Measurements from ENCODE around the gene CTPS1.

Gene CTPS1

DNA sequence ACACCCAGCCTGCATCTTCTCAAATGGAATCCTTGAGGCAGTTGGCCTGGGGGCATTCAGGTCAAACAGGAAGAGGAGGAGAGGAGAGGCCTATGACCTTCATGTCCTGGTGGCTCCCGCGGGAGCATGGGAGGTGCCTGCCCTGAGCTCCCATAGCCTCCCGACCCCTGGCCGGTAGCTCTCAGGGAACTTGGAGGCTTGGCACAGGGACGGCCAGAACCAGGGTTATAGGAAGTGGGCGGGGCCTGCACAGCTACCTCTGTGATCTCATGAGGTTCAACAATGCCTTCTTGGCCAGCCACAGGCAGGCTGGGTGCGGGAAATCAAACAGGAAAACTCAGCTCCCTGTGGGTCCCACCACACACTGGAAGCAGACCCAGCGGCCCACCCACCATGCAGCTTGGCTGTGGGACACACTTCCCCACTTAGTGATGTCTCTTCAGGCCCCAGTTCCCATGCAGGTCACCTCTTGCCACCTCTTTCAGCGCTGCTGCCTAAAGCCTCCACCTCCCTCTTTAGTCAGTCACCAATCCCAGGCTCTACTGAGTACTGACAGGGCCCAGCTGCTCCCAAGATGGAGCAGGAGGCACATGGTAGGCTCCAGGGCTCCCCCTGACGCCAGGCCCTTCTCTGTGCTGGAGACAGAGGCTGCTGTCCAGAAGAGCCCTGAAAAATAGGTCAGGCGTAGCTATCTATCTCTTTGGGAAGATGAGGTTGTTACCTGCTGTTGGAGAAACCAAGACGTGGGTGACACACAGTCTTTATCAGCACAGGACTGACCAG is 42.2 kb downstream of the CTPS1 start, which contains the start of gene SLFNL1:
Gene SLFNL1 (minus strand): TSS at position 200 of the 783 bp plus-strand sequence. CDS start 1,065 bp downstream, outside the sequence.
- no peak for DNase-seq (ENCODE audit: low read depth in 2 of 3, low spot score in 1 of 3)

DNA sequence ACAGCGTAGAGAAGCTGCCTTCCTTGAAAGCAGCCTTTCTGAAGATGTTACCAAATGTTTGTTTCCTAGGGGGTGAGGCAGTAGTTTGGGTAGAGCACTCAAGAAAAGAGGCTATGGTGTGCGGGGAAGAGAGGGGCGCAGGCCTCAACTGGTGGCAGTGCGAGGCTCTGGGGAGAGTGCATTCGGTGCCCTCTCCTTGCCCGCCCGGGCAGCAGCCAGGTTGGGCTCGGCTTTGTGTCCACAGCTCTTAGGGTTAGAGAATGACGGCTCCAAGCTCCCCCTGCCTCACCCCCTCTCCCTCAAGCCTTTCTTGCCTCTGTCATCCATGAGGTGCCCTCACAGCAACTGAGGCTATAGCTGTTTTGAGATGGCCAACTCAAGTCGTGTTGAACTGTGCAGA is 42.9 kb downstream of the CTPS1 start:
- DNase-seq (ENCODE audit: low read depth in 2 of 3, low spot score in 1 of 3) = no peak

DNA sequence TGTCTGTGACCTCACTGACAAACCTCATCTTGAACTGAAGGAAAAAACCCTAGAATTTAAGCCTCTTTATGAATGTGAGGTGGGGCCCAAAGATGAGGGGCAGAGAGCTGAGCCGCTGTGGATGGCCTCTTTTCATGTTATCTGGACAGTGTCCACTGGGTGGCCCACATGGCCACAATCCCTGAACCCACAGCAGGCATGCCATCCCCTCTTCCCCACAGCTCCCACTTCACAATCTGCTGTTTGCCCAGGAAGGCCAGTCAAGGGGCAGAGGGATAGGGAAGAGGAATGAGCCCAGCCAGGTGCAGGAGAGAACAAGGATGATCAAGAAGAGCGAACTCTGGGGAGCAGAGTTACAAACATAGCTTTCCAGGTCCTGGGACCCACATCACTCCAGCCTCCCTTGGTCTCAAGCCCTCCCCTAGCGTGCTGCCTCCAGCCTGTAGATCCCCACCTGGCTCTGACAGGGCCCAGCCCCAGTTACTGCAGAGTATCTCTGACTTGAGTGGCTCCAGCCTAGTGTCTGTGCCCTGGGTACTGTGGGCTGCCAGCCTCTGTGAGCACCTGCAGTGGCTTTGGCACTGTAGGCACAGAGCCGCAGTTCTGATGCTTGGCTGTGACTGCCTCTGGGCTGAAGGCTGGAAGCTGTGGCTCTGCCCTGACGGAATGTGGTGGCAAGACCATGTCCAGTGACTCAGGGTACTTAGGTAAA is 43.9 kb downstream of the CTPS1 start:
- no peak for DNase-seq (ENCODE audit: low read depth in 2 of 3, low spot score in 1 of 3)

DNA sequence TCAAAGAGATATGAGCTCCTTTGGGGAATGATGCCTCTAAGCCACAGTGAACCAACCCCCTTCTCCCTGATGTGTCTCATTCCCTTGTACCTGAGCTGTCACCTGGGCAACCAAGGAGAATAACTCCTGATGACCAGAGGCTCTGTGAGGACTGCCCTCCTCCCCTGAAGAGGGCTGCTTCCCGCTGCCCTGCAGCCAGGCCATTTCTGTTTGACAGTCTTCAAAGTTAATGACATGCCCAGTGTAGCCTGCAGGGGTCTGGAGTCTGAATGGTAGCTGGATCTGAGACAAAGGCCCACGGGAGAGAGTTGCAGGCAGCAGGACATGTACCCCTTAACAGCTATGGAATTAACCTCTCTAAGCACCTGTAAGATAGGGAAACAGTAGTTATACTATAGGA is 45.5 kb downstream of the CTPS1 start:
- DNase-seq (ENCODE audit: low read depth in 2 of 3, low spot score in 1 of 3) = no peak

DNA sequence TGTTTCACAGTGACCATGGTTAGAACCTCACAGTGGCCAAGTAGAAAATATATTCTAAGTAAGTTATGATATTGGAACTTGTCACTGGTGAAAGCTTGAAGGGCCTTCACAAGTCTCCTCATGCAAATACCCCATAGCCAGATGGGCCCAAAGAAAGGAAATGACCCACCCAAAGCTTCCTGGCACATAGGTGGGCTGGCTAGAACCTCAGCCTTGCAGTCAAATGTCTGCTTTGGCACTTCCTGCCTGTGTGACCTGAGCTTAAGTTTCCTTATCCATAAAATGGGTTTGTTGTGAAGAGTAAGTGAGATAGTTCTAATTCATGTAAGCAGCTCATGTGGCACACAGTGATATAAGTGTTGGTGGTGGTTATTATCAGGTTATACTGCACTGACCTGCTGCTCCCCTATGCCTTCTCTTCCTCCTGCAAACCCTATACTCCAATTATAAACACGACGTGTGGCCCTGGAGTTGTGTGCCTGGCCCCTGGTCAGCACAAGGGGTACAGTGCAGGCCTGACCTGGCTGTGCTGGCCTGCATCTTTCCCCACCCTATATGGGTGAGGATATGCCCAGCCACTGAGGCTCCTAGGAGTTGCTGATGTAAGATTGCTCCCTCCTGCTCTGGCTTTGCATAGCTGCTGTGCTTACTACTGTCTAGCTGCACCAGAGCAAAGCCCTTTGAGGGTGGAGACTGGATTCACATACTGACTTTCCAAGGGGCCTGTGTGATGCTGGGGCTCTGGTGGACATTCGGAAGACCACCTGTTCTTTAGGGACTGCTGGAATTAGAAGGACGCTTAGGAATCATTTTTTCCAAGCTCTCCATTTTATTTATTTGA is 46.7 kb downstream of the CTPS1 start:
- DNase-seq (ENCODE audit: low read depth in 2 of 3, low spot score in 1 of 3) = no peak

DNA sequence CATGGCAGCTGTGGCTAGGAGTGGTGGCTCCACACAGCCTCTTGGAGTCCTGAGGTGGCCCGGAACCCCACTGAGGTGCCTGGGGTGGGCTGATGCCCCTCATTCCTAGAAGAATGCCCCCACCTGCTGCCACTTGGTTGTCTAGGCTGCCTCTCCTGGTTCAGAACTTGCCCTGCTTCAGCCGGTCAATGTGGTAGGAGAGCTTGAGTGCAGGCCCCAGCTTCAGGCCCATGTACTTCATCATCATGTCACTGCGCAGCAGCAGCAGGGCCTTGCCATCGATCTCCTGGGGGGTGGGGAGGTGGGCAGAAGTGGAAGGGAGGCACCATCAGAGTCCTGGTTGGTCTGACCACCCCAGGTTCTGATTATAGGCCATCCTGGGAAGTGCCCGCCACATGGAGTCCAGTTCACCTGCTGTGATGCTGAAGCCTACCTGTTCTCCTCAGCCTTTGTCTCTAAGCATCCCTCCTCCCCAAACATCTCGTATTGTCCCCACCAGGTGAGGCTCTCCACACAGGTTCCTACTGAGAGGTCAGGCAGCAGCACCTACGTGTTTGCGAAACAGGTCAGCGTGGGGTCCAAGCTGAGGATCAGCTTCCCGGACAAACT is 48.6 kb downstream of the CTPS1 start:
- no peak for DNase-seq (ENCODE audit: low read depth in 2 of 3, low spot score in 1 of 3)

DNA sequence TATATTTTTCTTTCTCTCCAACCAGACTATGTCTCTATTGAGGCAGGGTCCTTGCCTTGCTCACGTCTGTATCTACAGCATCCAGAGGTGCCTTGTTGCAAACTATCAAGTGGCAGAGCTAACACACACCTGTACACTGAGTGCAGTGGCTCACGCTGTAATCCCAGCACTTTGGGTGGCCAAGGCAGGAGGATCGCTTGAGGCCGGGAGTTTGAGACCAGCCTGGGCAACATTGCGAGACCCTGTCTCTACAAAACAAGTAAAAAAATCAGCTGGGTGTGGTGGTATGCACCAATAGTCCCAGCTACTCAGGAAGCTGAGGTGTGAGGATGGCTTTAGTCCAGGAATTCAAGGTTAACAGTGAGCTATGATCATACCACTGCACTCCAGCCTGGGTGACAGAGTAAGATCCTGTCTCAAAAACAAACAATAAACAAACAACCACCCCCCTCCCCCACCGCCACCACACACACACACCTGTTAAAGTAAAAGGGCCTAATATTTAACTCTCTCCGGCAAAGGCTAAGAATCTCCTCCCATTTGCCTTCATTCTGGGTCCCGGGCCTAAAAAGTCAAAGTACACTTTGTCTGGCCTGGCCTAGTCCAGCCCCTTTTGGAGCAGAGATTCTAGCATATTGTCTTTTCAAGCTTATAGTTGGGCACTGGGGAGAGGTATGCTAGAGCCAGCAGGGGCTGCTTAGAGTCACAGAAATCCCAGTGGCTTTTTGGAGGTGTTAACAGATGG is 51.5 kb downstream of the CTPS1 start:
- no peak for DNase-seq (ENCODE audit: low read depth in 2 of 3, low spot score in 1 of 3)

DNA sequence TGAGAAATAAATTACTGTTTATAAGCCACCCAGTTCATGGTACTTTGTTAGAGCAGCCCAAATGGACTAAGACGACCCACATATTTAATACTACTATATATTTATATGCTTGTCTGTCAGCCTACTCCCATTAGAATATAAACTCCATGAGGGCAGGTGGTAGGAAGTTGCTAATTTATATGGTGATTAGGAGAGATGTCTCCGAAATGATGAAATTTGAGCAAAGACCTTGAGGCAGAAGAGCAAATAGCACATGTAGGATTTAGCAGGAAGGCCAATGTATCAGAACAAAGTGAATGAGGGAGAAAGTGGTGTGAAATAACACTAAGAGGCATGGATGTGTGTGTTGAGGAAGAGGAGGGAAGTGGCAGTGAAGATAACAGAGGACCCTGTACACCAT is 52.7 kb downstream of the CTPS1 start:
- no peak for DNase-seq (ENCODE audit: low read depth in 2 of 3, low spot score in 1 of 3)

DNA sequence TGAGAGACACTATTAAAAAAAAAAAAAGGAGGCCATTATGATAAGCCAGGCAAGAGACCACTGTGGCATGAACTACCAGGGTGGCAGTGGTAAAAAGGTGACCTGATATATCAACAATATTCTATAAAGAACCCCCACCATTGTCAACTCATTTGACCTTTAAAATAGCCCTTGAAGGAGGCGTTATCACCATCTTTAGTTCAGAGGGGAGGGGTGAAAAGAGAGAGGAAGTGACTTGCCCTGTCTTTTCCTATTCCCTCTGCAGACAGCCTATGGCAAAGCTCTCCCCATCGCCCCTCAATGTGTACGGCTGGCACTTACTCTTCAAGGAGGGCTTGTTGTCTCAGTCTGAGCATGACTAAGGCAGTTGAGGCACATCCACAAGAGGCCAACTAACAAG is 53.8 kb downstream of the CTPS1 start:
- no peak for DNase-seq (ENCODE audit: low read depth in 2 of 3, low spot score in 1 of 3)

DNA sequence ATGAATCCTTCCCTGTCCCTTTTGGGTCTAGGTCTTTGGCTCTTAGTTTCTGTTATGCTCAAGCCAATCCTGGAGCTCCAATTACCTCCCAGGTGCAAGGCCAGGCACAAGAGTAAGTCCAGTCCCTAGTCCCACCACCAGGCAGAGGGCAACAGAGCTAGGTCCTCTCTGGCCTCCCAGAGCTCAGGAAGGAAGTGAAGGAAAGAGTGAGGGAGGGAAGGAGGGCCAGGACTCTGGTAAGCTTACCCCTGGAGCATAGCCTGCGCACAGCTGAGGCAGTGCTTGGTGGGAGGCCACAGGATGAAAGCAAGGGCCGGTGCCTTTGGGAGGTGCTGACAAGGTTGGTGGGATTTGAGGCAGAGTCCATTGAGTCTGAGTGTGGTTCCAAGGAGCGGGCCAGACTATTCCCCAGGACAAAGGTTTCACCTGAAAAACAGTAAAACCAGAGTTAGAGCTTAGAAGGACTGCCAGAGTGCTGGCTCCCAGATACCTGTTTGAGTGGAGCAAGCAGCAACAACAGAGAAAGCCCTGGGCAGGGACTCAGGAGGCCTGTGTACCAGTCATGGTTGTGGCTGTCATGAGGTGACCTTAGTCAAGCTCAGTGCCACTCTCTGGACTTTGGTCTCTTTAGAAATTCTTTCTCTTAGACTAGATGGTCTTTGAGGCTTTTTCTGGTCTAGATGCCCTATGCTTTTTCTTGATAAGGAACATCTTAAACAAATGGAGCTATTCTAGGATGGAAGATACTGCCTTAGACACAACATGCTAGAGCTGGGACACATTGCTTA is 57.8 kb downstream of the CTPS1 start:
- no peak for DNase-seq (ENCODE audit: low read depth in 2 of 3, low spot score in 1 of 3)

DNA sequence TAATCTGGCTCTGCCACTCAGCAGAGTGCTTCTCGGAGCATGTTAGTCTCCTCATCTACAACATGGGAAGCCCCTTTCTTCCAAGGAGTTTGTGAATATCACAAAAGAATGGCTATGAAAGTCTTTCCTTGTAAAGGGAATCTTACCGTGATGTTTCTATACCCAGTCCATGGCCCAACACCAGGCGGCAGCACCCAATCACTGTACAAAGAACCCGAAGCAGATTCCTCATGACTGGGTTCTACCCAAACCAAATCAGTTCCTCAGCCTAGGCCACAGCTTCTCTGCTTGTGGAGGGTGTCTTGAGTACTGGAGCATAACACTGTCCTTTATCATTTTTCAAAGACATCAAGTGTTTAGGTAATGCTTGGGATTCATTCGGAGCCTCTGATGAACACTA is 58.6 kb downstream of the CTPS1 start:
- DNase-seq (ENCODE audit: low read depth in 2 of 3, low spot score in 1 of 3) = no peak

DNA sequence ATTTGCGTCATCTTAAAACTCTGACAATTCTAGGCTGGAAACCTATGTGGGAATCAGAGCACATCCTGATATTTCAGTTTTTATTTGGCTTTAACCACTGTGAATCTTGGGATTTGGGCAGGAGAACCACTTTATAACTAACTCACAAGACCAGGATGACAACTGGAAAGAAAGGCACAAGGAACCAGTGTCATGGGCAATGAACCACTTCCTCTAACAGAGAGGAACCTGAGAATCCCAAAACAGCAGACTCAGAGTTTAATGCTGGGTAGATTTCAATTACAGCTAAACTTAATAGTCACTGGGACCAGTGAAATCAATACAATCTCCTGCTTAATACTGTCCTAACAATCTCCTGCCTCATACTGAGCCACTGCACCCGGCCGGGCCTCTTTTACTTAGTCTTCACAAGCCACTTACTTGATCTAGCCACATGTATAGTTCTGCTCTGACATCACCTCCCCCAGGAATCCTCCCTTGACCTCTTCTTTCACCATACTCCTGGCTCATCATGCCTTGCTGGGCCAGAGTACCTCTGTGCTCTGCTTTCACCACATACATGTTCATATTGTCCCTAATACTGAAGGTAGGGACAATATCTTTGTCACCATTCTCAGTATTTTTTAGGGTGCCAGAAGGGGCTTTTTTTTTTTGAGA is 62.2 kb downstream of the CTPS1 start:
- no peak for DNase-seq (ENCODE audit: low read depth in 2 of 3, low spot score in 1 of 3)

DNA sequence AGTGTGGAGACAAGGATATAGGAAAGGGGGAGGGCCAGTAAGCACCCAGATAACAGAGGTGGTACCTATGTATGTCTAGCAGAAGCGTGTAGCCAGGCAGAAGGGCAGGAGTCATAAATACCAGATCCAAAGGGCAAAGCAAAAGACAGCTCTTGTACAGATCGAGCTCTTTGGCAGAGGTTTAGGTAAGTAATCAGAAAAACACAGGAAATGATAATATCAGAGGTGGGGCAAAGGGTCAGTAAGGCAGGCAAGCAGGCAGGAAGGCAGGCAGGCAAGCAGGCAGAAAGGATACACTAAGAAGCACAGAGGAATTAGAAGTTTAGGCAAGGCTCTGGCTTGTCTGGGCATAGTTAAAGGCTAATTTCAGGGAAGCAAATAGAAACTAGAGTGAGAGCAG is 64.7 kb downstream of the CTPS1 start:
- no peak for DNase-seq (ENCODE audit: low read depth in 2 of 3, low spot score in 1 of 3)

DNA sequence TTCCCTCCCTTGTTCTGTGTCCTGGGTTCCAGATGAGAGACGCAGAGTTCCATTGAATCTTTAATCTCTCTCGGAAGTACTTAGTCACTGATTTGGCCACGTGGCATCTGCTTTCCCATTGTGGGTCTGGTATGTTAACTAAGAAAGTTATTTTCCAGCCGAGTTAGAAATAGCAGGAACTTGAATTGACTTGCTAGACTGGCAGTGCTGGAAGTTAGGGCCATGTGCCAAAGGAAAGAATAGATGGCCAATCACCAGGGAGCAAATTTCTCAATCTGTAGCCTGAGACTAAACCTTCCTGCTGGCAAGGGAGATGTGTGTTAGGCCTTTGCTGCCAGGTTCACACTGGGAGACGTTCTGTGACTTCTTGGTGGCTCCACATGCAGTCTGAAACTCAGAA is 66.2 kb downstream of the CTPS1 start:
- DNase-seq (ENCODE audit: low read depth in 2 of 3, low spot score in 1 of 3) = no peak

DNA sequence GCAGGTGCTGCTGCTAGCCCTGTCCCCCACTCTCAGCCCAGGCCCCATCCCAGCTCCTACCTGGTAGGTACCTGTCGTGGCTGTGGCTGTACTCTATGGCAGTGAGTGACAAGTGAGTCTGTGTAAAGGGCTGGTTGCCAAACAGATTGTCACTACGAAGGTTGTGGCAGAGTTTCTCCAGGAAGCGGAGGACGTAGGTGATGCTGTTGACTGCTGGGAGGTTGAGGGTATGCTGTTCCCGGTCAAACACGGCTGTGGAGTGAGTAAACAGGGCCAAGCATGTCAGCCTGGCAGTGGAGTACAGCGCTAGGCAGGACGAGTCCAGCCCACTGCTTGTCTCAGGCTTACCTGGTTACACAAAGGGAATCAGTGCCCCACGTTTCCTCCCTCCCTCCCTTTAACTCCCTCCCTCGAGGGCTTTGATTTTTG is 66.9 kb downstream of the CTPS1 start:
- DNase-seq (ENCODE audit: low read depth in 2 of 3, low spot score in 1 of 3) = no peak

DNA sequence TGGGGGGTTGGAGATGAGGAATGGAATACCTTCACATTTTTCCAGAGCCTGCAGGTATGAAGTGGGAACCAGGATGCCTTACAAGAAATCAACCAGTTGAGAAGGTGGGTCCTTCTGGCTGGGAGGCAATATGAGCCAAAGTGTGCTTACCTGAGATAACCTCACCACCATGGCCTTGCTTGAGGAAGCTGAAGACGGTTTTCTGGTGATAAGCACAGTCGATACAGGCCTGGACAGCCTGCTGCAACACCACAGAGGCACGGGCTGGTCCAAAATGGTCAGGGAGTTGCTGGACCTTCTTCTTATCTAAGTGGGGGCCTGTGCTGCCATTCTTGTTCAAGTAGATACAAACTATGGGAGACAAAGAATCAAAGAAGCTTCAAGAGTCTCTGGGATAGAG is 69.0 kb downstream of the CTPS1 start:
- DNase-seq (ENCODE audit: low read depth in 2 of 3, low spot score in 1 of 3) = no peak

DNA sequence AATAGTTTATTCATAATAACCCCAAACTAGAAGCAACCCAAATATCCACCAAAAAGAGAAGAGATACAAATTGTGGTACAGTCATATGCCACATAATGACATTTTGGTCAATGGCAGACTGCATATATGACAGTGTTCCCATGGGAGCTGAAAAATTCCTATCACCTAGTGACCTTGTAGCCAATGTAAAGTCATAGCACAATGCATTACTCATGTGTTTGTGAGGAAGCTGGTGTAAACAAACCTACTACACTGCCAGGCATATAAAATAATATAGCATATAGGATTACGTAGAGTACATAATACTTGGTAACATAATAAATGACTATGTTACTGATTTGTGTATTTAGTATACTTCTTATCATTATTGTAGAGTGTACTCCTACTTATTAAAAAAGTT is 71.5 kb downstream of the CTPS1 start:
- DNase-seq (ENCODE audit: low read depth in 2 of 3, low spot score in 1 of 3) = no peak

DNA sequence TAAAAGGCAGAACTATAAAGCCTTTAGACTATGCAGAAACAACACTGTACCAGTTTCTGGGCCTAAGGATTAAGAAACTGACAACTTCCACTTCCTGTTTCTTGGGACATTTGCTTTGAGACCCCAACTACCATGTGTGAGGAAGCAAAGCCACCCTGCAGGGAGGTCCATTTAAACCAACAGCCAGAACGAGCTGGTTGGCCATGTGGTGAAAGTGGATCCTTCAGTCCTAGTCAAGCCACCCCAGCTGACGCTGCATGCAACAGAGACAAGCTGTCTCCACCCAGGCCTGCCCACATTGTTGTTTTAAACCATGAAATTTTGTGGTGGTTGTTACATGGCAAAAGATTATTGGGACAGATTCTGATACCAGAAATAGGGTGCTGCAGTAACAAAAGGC is 73.8 kb downstream of the CTPS1 start:
- no peak for DNase-seq (ENCODE audit: low read depth in 2 of 3, low spot score in 1 of 3)

DNA sequence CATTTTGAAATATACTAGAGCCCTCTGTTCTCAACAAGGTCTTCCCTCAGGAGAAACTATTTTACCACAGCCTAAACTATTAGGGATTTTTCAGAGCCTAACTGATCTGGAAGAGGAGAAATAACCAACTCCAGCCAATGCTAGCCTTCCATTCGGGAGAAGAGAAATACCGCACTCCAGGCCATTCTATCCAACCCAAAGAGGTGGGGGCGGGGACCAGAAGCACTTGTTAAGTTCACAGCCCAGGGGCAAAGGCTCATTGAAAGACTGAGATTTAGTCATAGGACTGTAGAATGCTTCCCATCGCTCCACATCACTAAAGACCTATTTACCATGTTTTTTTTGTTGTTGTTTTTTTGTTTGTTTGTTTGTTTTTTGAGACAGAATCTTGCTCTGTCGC is 77.4 kb downstream of the CTPS1 start:
- DNase-seq (ENCODE audit: low read depth in 2 of 3, low spot score in 1 of 3) = no peak

All from stimulated activated CD4-positive, alpha-beta T cell treated with anti-CD3 and anti-CD28 coated beads, Interleukin-12 subunit alpha, Interleukin-12 subunit beta, amount 100 ng/mL, for 48 hours (primary cell).